ENCODE results near the gene UVRAG.
"Not testable (repeated sequence)": the region's sequence is repeated elsewhere in the genome, so short reads cannot be mapped to it uniquely, and the experiment has no call there.

GRCh38 chr11:75880343-75880742 is 65.3 kb downstream of the UVRAG start:
- TF ChIP-seq CTCF (IDR thresholded peaks at IDR 0.05; ENCODE audit: low read length); EZH2phosphoT487 (IDR thresholded peaks at IDR 0.05; ENCODE audit: low read length); EZH2 (optimal IDR thresholded peaks at IDR 0.05; ENCODE audit: low read depth, low read length): not testable (repeated sequence)
